WTC11 (cell line): ENCODE results near the gene CELF2.

Experiments used
- CREB1 ChIP-seq: sonication (generic); formaldehyde crosslinking; IDR thresholded peaks from 2 replicates; pipeline ENCODE4 v1.8.0; 2023; ENCODE audit warnings: mild to moderate bottlenecking, missing genetic modification reagents
- GABPB1 ChIP-seq: sonication (generic); formaldehyde crosslinking; IDR thresholded peaks from 2 replicates; pipeline ENCODE4 v1.8.1; 2023; ENCODE audit warnings: mild to moderate bottlenecking, missing genetic modification reagents
- JUN ChIP-seq: sonication (generic); formaldehyde crosslinking; IDR thresholded peaks from 2 replicates; pipeline ENCODE4 v1.8.0; 2023; ENCODE audit warnings: mild to moderate bottlenecking, missing genetic modification reagents
- TEAD4 ChIP-seq: sonication (generic); formaldehyde crosslinking; IDR thresholded peaks from 2 replicates; pipeline ENCODE4 v1.8.0; 2022; ENCODE audit warnings: mild to moderate bottlenecking, missing genetic modification reagents
- TF ChIP-seq, protein P1 (sequence below): fragments of 200-600 bp; IDR thresholded peaks from 2 replicates; pipeline ENCODE4 v1.8.0; 2022; ENCODE audit warnings: antibody characterized with exemption
- TF ChIP-seq, protein P2 (sequence below): sonication (generic); formaldehyde crosslinking; IDR thresholded peaks from 2 replicates; pipeline ENCODE4 v1.8.1; 2023; ENCODE audit warnings: mild to moderate bottlenecking, missing genetic modification reagents, moderate library complexity
- TF ChIP-seq, protein P3 (sequence below): sonication (generic); formaldehyde crosslinking; IDR thresholded peaks from 2 replicates; pipeline ENCODE4 v1.8.0; 2022; ENCODE audit warnings: mild to moderate bottlenecking, missing genetic modification reagents
- TF ChIP-seq, protein P4 (sequence below): sonication (generic); formaldehyde crosslinking; IDR thresholded peaks from 2 replicates; pipeline ENCODE4 v1.8.1; 2023; ENCODE audit warnings: mild to moderate bottlenecking, missing genetic modification reagents

DNA sequence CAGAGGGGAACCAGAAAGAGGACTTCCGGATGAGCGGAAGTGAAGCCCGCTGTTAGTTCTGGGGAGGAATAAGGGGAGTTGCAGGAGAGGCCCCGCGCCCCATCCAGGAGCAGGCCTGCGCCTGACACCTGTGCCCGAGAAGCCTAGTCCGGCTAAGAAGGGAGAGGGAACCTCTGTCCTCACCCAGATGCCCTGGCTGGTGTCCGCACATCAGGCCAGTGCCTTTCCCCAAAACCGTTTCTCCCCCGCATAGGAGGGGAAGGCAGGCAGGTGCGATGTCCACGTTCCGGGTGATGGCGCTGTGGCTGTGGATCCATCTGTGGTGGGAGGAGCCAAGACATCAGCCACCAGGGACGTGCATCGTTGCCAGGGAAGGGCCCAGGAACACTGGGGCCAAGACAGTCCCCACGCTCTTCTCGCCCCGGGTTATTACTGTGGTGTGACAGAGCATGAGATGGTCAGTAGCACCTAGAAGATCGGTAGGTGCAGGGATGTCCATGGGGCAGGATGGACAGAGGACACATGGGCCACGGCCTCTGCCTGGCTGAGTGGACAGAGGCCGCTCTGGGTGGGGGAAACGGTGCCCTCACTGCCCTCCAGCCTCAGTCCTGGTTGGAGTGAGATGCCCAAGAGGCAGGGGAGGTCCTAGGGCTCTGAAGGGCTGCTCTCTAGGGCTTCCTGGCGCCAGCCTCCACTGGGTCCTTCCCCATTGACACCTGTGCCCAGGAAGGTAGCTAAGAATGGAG lies 262.7 kb downstream of the CELF2 start:
- TF ChIP-seq, protein P1, sequence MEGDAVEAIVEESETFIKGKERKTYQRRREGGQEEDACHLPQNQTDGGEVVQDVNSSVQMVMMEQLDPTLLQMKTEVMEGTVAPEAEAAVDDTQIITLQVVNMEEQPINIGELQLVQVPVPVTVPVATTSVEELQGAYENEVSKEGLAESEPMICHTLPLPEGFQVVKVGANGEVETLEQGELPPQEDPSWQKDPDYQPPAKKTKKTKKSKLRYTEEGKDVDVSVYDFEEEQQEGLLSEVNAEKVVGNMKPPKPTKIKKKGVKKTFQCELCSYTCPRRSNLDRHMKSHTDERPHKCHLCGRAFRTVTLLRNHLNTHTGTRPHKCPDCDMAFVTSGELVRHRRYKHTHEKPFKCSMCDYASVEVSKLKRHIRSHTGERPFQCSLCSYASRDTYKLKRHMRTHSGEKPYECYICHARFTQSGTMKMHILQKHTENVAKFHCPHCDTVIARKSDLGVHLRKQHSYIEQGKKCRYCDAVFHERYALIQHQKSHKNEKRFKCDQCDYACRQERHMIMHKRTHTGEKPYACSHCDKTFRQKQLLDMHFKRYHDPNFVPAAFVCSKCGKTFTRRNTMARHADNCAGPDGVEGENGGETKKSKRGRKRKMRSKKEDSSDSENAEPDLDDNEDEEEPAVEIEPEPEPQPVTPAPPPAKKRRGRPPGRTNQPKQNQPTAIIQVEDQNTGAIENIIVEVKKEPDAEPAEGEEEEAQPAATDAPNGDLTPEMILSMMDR, result no peak
- no peak for TF ChIP-seq CREB1 (CRISPR knock-in tag)
- no peak for TF ChIP-seq JUN (CRISPR knock-in tag)
- TF ChIP-seq, protein P2, sequence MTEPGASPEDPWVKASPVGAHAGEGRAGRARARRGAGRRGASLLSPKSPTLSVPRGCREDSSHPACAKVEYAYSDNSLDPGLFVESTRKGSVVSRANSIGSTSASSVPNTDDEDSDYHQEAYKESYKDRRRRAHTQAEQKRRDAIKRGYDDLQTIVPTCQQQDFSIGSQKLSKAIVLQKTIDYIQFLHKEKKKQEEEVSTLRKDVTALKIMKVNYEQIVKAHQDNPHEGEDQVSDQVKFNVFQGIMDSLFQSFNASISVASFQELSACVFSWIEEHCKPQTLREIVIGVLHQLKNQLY (CRISPR knock-in tag), result no peak
- no peak for TF ChIP-seq GABPB1 (CRISPR knock-in tag)
- TF ChIP-seq, protein P3, sequence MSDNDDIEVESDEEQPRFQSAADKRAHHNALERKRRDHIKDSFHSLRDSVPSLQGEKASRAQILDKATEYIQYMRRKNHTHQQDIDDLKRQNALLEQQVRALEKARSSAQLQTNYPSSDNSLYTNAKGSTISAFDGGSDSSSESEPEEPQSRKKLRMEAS (CRISPR knock-in tag), result no peak
- no peak for TF ChIP-seq TEAD4 (CRISPR knock-in tag)
- TF ChIP-seq, protein P4, sequence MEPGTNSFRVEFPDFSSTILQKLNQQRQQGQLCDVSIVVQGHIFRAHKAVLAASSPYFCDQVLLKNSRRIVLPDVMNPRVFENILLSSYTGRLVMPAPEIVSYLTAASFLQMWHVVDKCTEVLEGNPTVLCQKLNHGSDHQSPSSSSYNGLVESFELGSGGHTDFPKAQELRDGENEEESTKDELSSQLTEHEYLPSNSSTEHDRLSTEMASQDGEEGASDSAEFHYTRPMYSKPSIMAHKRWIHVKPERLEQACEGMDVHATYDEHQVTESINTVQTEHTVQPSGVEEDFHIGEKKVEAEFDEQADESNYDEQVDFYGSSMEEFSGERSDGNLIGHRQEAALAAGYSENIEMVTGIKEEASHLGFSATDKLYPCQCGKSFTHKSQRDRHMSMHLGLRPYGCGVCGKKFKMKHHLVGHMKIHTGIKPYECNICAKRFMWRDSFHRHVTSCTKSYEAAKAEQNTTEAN (CRISPR knock-in tag), result no peak
